SK-N-SH (cell line): ENCODE measurements around the gene ADGRL3.

Experiments
- EZH2phosphoT487 ChIP-seq: fragments of 200-600 bp; sonication (generic); IDR thresholded peaks from 2 replicates; pipeline ENCODE4 v1.6.1; 2017; ENCODE audit warnings: low read depth, mixed run types, mild to moderate bottlenecking, antibody characterized with exemption, moderate library complexity, borderline replicate concordance
- FOXJ3 ChIP-seq: sonication (generic); formaldehyde crosslinking; IDR thresholded peaks from 2 replicates; pipeline ENCODE4 v1.5.1; 2020; ENCODE audit warnings: mild to moderate bottlenecking, missing genetic modification reagents
- FOXM1 ChIP-seq: IDR thresholded peaks from 2 replicates; pipeline ENCODE4 v1.4.0; 2012; ENCODE audit warnings: low read depth, mild to moderate bottlenecking
- GABPA ChIP-seq: IDR thresholded peaks from 2 replicates; pipeline ENCODE4 v1.4.0; 2012; ENCODE audit warnings: low read depth, mild to moderate bottlenecking
- MXI1 ChIP-seq: IDR thresholded peaks from 2 replicates; pipeline ENCODE4 v1.6.1; 2012; ENCODE audit warnings: mild to moderate bottlenecking, low read depth, low read length, improper control_type of control experiment
- NFIC ChIP-seq: IDR thresholded peaks from 2 replicates; pipeline ENCODE4 v1.4.0; 2012; ENCODE audit warnings: borderline replicate concordance
- POLR2AphosphoS5 ChIP-seq: IDR thresholded peaks from 2 replicates; pipeline ENCODE4 v1.6.1; 2012; ENCODE audit warnings: low read depth, low read length
- RAD21 ChIP-seq: IDR thresholded peaks from 2 replicates; pipeline ENCODE4 v1.6.1; 2012; ENCODE audit warnings: mild to moderate bottlenecking, low read length
- TF ChIP-seq, protein P1 (sequence below): IDR thresholded peaks from 2 replicates; pipeline ENCODE4 v1.4.0; 2012; ENCODE audit warnings: low read depth
- TF ChIP-seq, protein P2 (sequence below): fragments of 200-600 bp; sonication (generic); IDR thresholded peaks from 2 replicates; pipeline ENCODE4 v1.6.1; 2017; ENCODE audit warnings: antibody characterized with exemption, mild to moderate bottlenecking, moderate library complexity
- TF ChIP-seq, protein P3 (sequence below): fragments of 150-350 bp; IDR thresholded peaks from 2 replicates; pipeline ENCODE4 v1.6.1; 2016; ENCODE audit warnings: mild to moderate bottlenecking, low read depth, low read length
- TF ChIP-seq, protein P4 (sequence below): IDR thresholded peaks from 2 replicates; pipeline ENCODE4 v1.6.1; 2012; ENCODE audit warnings: mild to moderate bottlenecking, low read depth, low read length, moderate library complexity

DNA sequence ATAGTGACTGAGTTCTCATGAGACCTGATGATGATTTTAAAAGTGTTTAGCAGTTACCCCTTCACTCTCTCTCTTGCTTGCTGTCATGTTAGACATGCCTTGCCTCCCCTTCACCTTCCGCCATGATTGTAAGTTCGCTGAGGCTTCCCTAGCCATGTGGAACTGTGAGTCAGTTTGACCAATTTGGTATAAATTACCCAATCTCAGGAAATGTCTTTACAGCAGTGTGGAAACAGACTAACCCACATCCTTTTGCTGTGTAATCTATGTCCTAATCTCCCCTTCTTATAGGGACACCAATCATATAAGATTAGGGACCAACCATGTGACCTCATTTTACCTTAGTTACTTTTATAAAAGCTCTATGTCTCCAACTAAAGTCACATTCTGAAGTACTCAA, 677.8 kb downstream of the ADGRL3 start:
- no peak for TF ChIP-seq FOXM1
- TF ChIP-seq, protein P1, sequence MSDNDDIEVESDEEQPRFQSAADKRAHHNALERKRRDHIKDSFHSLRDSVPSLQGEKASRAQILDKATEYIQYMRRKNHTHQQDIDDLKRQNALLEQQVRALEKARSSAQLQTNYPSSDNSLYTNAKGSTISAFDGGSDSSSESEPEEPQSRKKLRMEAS = no peak
- TF ChIP-seq, protein P2, sequence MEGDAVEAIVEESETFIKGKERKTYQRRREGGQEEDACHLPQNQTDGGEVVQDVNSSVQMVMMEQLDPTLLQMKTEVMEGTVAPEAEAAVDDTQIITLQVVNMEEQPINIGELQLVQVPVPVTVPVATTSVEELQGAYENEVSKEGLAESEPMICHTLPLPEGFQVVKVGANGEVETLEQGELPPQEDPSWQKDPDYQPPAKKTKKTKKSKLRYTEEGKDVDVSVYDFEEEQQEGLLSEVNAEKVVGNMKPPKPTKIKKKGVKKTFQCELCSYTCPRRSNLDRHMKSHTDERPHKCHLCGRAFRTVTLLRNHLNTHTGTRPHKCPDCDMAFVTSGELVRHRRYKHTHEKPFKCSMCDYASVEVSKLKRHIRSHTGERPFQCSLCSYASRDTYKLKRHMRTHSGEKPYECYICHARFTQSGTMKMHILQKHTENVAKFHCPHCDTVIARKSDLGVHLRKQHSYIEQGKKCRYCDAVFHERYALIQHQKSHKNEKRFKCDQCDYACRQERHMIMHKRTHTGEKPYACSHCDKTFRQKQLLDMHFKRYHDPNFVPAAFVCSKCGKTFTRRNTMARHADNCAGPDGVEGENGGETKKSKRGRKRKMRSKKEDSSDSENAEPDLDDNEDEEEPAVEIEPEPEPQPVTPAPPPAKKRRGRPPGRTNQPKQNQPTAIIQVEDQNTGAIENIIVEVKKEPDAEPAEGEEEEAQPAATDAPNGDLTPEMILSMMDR = no peak
- no peak for TF ChIP-seq POLR2AphosphoS5
- TF ChIP-seq FOXJ3 = no peak
- no peak for TF ChIP-seq GABPA
- TF ChIP-seq RAD21 = no peak
- TF ChIP-seq MXI1 = no peak
- TF ChIP-seq NFIC = no peak
- no peak for TF ChIP-seq EZH2phosphoT487
- TF ChIP-seq, protein P3, sequence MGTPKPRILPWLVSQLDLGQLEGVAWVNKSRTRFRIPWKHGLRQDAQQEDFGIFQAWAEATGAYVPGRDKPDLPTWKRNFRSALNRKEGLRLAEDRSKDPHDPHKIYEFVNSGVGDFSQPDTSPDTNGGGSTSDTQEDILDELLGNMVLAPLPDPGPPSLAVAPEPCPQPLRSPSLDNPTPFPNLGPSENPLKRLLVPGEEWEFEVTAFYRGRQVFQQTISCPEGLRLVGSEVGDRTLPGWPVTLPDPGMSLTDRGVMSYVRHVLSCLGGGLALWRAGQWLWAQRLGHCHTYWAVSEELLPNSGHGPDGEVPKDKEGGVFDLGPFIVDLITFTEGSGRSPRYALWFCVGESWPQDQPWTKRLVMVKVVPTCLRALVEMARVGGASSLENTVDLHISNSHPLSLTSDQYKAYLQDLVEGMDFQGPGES = no peak
- TF ChIP-seq, protein P4, sequence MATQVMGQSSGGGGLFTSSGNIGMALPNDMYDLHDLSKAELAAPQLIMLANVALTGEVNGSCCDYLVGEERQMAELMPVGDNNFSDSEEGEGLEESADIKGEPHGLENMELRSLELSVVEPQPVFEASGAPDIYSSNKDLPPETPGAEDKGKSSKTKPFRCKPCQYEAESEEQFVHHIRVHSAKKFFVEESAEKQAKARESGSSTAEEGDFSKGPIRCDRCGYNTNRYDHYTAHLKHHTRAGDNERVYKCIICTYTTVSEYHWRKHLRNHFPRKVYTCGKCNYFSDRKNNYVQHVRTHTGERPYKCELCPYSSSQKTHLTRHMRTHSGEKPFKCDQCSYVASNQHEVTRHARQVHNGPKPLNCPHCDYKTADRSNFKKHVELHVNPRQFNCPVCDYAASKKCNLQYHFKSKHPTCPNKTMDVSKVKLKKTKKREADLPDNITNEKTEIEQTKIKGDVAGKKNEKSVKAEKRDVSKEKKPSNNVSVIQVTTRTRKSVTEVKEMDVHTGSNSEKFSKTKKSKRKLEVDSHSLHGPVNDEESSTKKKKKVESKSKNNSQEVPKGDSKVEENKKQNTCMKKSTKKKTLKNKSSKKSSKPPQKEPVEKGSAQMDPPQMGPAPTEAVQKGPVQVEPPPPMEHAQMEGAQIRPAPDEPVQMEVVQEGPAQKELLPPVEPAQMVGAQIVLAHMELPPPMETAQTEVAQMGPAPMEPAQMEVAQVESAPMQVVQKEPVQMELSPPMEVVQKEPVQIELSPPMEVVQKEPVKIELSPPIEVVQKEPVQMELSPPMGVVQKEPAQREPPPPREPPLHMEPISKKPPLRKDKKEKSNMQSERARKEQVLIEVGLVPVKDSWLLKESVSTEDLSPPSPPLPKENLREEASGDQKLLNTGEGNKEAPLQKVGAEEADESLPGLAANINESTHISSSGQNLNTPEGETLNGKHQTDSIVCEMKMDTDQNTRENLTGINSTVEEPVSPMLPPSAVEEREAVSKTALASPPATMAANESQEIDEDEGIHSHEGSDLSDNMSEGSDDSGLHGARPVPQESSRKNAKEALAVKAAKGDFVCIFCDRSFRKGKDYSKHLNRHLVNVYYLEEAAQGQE = no peak
